ENCODE data around the gene IRF3.

- TF ChIP-seq CSDC2 (CRISPR knock-in tag; IDR thresholded peaks at IDR 0.05) (no peak), TOX (CRISPR knock-in tag; IDR thresholded peaks at IDR 0.05; ENCODE audit: borderline replicate concordance) (no peak), PATZ1 (CRISPR knock-in tag; IDR thresholded peaks at IDR 0.05; ENCODE audit: borderline replicate concordance) (no peak), CREB5 (CRISPR knock-in tag; IDR thresholded peaks at IDR 0.05; ENCODE audit: low read depth) (no peak)
These were observed 7.5 kb downstream of the IRF3 start for GRCh38 chr19:49658139-49658517.

Data from SK-N-SH treated with all-trans-retinoic acid at 6 μM for 48 hours (cell line).